Liver (tissue), 9 donors: ENCODE results near the gene POC5. TPM values are rescaled to one million over a fixed set of nuclear protein-coding genes. Genes with fewer than 3 reads are reported as not detected.

Experiments
- DNase-seq: peaks from one replicate; pipeline ENCODE4 v3.0.0-alpha.2; 2017; ENCODE audit warnings: low spot score
- H3K27ac ChIP-seq, 2 donors: one replicate each; pipeline ENCODE4 v1.7.0; 2013; ENCODE audit warnings: inconsistent platforms in 2 of 2, low read length in 2 of 2, control low read depth in 1 of 2, low read depth in 1 of 2, mild to moderate bottlenecking in 1 of 2
- H3K27me3 ChIP-seq, 4 donors: one replicate each; pipeline versions ENCODE4 v1.6.1 to v1.7.0; 2013; ENCODE audit warnings: low read length in 3 of 4, inconsistent platforms in 1 of 4, mild to moderate bottlenecking in 1 of 4, moderate library complexity in 1 of 4; ENCODE audit not compliant: control insufficient read depth in 4 of 4, insufficient read depth in 4 of 4
- H3K36me3 ChIP-seq, 4 donors: one replicate each; pipeline versions ENCODE4 v1.6.1 to v1.7.0; 2013; ENCODE audit warnings: low read length in 3 of 4, mild to moderate bottlenecking in 3 of 4, low read depth in 1 of 4, moderate library complexity in 1 of 4; ENCODE audit not compliant: control insufficient read depth in 4 of 4, insufficient read depth in 3 of 4
- H3K4me1 ChIP-seq, 4 donors: one replicate each; pipeline versions ENCODE4 v1.6.1 to v1.7.0; 2013; ENCODE audit warnings: low read length in 3 of 4, mild to moderate bottlenecking in 3 of 4, moderate library complexity in 1 of 4; ENCODE audit not compliant: control insufficient read depth in 4 of 4, insufficient read depth in 4 of 4
- H3K4me3 ChIP-seq, 3 donors: one replicate each; pipeline versions ENCODE4 v1.6.1 to v1.7.0; 2013; ENCODE audit warnings: low read length in 3 of 3, control low read depth in 1 of 3, low read depth in 1 of 3, mild to moderate bottlenecking in 1 of 3
- H3K9ac ChIP-seq, 2 donors: one replicate each; pipeline ENCODE4 v1.7.0; 2013; ENCODE audit warnings: low read length in 2 of 2, mild to moderate bottlenecking in 2 of 2, moderate library complexity in 2 of 2, control low read depth in 1 of 2, low read depth in 1 of 2
- H3K9me3 ChIP-seq, 4 donors: one replicate each; pipeline versions ENCODE4 v1.6.1 to v1.7.0; 2013; ENCODE audit warnings: low read length in 3 of 4; ENCODE audit not compliant: control insufficient read depth in 4 of 4
- EGR1 ChIP-seq, 2 donors: IDR thresholded peaks; 2 replicates each; pipeline ENCODE4 v1.6.1; 2016 to 2018; ENCODE audit warnings: antibody characterized with exemption in 2 of 2, low read depth in 2 of 2
- FOXA1 ChIP-seq: IDR thresholded peaks from 2 replicates; pipeline ENCODE4 v1.6.1; 2016; ENCODE audit warnings: antibody characterized with exemption
- FOXA2 ChIP-seq: IDR thresholded peaks from 2 replicates; pipeline ENCODE4 v1.6.1; 2016; ENCODE audit warnings: antibody characterized with exemption
- GABPA ChIP-seq, 2 donors: IDR thresholded peaks in 1 of 2; conservative IDR thresholded peaks in 1 of 2; 2 replicates each; pipeline ENCODE4 v1.6.1; 2016; ENCODE audit warnings: antibody characterized with exemption in 2 of 2, mild to moderate bottlenecking in 1 of 2, moderate library complexity in 1 of 2
- HNF4A ChIP-seq, 2 donors: conservative IDR thresholded peaks; 2 replicates each; pipeline ENCODE4 v1.6.1; 2016; ENCODE audit warnings: antibody characterized with exemption in 2 of 2, mild to moderate bottlenecking in 2 of 2
- HNF4G ChIP-seq: IDR thresholded peaks from 2 replicates; pipeline ENCODE4 v1.6.1; 2016; ENCODE audit warnings: antibody characterized with exemption
- JUND ChIP-seq, 2 donors: IDR thresholded peaks; 2 replicates each; pipeline ENCODE4 v1.6.1; 2016; ENCODE audit warnings: antibody characterized with exemption in 2 of 2
- NR2F2 ChIP-seq: IDR thresholded peaks from 2 replicates; pipeline ENCODE4 v1.6.1; 2016; ENCODE audit warnings: antibody characterized with exemption
- RAD21 ChIP-seq, 2 donors: IDR thresholded peaks; 2 replicates each; pipeline ENCODE4 v1.6.1; 2016; ENCODE audit warnings: antibody characterized with exemption in 2 of 2, mild to moderate bottlenecking in 2 of 2
- RXRA ChIP-seq, 2 donors: IDR thresholded peaks; 2 replicates each; pipeline ENCODE4 v1.6.1; 2017 to 2018; ENCODE audit warnings: antibody characterized with exemption in 2 of 2, mild to moderate bottlenecking in 1 of 2
- SP1 ChIP-seq: IDR thresholded peaks from 2 replicates; pipeline ENCODE4 v1.6.1; 2018; ENCODE audit warnings: antibody characterized with exemption, mild to moderate bottlenecking
- TAF1 ChIP-seq: conservative IDR thresholded peaks from 2 replicates; pipeline ENCODE4 v1.6.1; 2016; ENCODE audit warnings: antibody characterized with exemption, mild to moderate bottlenecking
- YY1 ChIP-seq: IDR thresholded peaks from 2 replicates; pipeline ENCODE4 v1.6.1; 2016; ENCODE audit warnings: antibody characterized with exemption, mild to moderate bottlenecking
- WGBS: extraction: QIAGEN DNeasy Blood & Tissue Kit; methylation state at CpG from one replicate; pipeline ENCODE4 v1.1.7; 2013; 5-methylcytosine and 5-hydroxymethylcytosine counted together
- polyA plus RNA-seq, 2 donors: library from polyadenylated mRNA; stranded (reverse) in 1 of 2; unstranded in 1 of 2; fragments of 200-250 nt in 1 of 2; fragments of >200 nt in 1 of 2; fragmentation: Nextera tagmentation in 1 of 2; extraction: Ambion mirVana in 1 of 2; gene quantifications; one replicate each; pipeline versions ENCODE4 v1.2.1 to v1.2.3, GENCODE V29; 2013 to 2015
- total RNA-seq, 2 donors: library from RNA; depleted of rRNA; stranded (reverse); fragments of >200 nt; gene quantifications; one replicate each; pipeline ENCODE4 v1.2.3, GENCODE V29; 2014
- TF ChIP-seq, protein P1 (sequence below): IDR thresholded peaks from 2 replicates; pipeline ENCODE4 v1.6.1; 2016; ENCODE audit warnings: antibody characterized with exemption
- TF ChIP-seq, protein P2 (sequence below): fragments of 150-350 bp; IDR thresholded peaks from 2 replicates; pipeline ENCODE4 v1.5.1; 2017; ENCODE audit warnings: improper control_type of control experiment, low read depth, low read length; ENCODE audit not compliant: missing input control
- TF ChIP-seq, protein P3 (sequence below): IDR thresholded peaks from 2 replicates; pipeline ENCODE4 v1.6.1; 2016; ENCODE audit warnings: antibody characterized with exemption, mild to moderate bottlenecking
- TF ChIP-seq, protein P4 (sequence below): IDR thresholded peaks from 2 replicates; pipeline ENCODE4 v1.6.1; 2016; ENCODE audit warnings: antibody characterized with exemption
- TF ChIP-seq, protein P5 (sequence below): IDR thresholded peaks from 2 replicates; pipeline ENCODE4 v1.6.1; 2016; ENCODE audit warnings: antibody characterized with exemption
- donor health status: healthy.
- donor health status: healthy.
- donor health status: healthy.
- donor health status: healthy.
- donor health status: healthy.

The POC5 gene
- total and polyA plus RNA-seq, 4 donors, result 2.3 to 6.7 (median 5.1) TPM

DNA sequence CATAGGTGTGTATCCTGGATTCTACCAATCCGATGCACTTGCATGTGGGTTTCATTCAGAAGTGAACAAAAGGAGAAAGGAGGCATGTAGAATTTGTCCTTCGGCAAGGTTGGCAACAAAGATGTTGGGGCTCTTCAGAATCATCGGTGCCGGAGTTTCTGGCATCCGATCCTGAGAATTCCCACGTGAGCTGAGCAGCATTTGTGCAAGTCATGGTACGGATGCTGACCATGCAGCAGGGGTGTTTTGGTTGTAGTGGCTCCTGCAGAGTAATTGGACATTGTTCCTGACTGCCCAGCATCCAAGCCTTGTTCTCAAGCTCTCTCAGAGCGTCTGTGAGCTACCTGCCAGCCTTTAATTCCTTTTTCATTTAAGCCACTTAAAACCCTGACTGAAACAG is 19.0 kb upstream of the POC5 start:
- no peak for DNase-seq
- WGBS, result 87% methylated on average over 8 of the region's 8 CpGs
- Histone ChIP-seq H3K9me3 (no peaks in the 10 kb centered on the region), H3K27me3 (no peaks in the 10 kb centered on the region), H3K36me3 (no peaks in the 10 kb centered on the region), H3K27ac (no peak overlapping the region), H3K4me1 (no peaks in the 10 kb centered on the region), H3K4me3 (no peak overlapping the region), H3K9ac (no peak overlapping the region)
- TF ChIP-seq, protein P1, sequence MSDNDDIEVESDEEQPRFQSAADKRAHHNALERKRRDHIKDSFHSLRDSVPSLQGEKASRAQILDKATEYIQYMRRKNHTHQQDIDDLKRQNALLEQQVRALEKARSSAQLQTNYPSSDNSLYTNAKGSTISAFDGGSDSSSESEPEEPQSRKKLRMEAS, result no peak

DNA sequence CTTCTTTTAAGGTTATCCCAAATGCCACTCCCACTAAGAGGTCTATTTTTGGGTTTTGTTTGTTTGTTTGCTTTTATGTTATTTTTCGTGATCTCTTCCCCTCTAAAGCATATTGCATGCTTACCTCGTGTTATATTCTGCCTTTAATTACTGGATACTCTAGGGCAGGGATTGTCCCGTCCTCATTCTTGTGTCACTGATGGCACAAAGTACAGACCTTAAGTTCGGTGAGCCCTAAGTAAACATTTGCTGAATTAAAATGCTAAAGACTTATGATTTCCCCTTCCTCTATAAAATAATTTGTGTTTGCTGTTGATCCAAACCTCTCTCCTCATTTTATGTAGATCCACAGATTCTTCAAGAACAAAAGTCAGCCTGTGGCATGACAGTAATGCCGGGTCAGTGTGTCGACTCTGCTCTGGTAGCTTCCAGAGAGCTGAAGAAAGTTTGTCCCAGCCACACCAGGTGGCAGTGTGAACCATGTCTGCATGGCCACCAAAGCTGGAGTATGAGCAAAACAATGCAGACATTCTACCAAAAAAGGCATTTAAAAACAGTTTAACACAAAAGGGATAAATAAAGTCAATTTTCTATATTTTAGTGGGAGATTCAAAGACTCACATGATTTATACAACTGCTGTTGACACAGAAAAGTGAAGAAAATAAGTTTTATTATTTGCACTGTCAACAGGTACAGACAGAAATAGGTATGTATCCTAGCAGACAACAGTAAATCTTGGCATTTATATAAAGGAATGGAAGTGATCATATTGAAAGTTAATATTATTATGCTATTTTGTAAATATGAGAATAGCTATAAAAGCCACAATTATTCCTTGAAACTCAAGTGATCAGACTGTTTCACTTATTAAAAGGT is 17.9 kb upstream of the POC5 start:
- Histone ChIP-seq H3K27ac (no peak overlapping the region), H3K9me3 (no peaks in the 10 kb centered on the region), H3K4me3 (no peak overlapping the region), H3K9ac (no peak overlapping the region), H3K36me3 (no peaks in the 10 kb centered on the region), H3K27me3 (no peaks in the 10 kb centered on the region), H3K4me1 (no peaks in the 10 kb centered on the region)
- TF ChIP-seq, protein P2, sequence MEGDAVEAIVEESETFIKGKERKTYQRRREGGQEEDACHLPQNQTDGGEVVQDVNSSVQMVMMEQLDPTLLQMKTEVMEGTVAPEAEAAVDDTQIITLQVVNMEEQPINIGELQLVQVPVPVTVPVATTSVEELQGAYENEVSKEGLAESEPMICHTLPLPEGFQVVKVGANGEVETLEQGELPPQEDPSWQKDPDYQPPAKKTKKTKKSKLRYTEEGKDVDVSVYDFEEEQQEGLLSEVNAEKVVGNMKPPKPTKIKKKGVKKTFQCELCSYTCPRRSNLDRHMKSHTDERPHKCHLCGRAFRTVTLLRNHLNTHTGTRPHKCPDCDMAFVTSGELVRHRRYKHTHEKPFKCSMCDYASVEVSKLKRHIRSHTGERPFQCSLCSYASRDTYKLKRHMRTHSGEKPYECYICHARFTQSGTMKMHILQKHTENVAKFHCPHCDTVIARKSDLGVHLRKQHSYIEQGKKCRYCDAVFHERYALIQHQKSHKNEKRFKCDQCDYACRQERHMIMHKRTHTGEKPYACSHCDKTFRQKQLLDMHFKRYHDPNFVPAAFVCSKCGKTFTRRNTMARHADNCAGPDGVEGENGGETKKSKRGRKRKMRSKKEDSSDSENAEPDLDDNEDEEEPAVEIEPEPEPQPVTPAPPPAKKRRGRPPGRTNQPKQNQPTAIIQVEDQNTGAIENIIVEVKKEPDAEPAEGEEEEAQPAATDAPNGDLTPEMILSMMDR, result peak; percentile 52
- TF ChIP-seq EGR1 (IDR thresholded peaks at IDR 0.05; ENCODE audit: low read depth in 2 of 2) (no peak), HNF4A (conservative IDR thresholded peaks at IDR 0.05) (peak; percentile 42 to 61), GABPA (IDR thresholded peaks at IDR 0.05 in 1 of 2, conservative IDR thresholded peaks at IDR 0.05 in 1 of 2) (peak in 1 of 2 donors; percentile 21), FOXA2 (no peak), YY1 (peak; percentile 62), TAF1 (no peak), RXRA (IDR thresholded peaks at IDR 0.05) (peak; percentile 20 to 21), SP1 (peak; percentile 23), RAD21 (IDR thresholded peaks at IDR 0.05) (peak; percentile 85 to 90), FOXA1 (no peak), HNF4G (no peak), JUND (IDR thresholded peaks at IDR 0.05) (no peak), NR2F2 (no peak)
- TF ChIP-seq, protein P3, sequence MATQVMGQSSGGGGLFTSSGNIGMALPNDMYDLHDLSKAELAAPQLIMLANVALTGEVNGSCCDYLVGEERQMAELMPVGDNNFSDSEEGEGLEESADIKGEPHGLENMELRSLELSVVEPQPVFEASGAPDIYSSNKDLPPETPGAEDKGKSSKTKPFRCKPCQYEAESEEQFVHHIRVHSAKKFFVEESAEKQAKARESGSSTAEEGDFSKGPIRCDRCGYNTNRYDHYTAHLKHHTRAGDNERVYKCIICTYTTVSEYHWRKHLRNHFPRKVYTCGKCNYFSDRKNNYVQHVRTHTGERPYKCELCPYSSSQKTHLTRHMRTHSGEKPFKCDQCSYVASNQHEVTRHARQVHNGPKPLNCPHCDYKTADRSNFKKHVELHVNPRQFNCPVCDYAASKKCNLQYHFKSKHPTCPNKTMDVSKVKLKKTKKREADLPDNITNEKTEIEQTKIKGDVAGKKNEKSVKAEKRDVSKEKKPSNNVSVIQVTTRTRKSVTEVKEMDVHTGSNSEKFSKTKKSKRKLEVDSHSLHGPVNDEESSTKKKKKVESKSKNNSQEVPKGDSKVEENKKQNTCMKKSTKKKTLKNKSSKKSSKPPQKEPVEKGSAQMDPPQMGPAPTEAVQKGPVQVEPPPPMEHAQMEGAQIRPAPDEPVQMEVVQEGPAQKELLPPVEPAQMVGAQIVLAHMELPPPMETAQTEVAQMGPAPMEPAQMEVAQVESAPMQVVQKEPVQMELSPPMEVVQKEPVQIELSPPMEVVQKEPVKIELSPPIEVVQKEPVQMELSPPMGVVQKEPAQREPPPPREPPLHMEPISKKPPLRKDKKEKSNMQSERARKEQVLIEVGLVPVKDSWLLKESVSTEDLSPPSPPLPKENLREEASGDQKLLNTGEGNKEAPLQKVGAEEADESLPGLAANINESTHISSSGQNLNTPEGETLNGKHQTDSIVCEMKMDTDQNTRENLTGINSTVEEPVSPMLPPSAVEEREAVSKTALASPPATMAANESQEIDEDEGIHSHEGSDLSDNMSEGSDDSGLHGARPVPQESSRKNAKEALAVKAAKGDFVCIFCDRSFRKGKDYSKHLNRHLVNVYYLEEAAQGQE, result peak; percentile 17
- TF ChIP-seq, protein P4, sequence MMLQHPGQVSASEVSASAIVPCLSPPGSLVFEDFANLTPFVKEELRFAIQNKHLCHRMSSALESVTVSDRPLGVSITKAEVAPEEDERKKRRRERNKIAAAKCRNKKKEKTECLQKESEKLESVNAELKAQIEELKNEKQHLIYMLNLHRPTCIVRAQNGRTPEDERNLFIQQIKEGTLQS, result no peak
- TF ChIP-seq, protein P1, result peak; percentile 63
- TF ChIP-seq, protein P5, sequence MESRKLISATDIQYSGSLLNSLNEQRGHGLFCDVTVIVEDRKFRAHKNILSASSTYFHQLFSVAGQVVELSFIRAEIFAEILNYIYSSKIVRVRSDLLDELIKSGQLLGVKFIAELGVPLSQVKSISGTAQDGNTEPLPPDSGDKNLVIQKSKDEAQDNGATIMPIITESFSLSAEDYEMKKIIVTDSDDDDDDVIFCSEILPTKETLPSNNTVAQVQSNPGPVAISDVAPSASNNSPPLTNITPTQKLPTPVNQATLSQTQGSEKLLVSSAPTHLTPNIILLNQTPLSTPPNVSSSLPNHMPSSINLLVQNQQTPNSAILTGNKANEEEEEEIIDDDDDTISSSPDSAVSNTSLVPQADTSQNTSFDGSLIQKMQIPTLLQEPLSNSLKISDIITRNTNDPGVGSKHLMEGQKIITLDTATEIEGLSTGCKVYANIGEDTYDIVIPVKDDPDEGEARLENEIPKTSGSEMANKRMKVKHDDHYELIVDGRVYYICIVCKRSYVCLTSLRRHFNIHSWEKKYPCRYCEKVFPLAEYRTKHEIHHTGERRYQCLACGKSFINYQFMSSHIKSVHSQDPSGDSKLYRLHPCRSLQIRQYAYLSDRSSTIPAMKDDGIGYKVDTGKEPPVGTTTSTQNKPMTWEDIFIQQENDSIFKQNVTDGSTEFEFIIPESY, result no peak
- DNase-seq, result no peak
- 19% methylated on average over 6 of the region's 6 CpGs for WGBS
